Body of pancreas (tissue), 4 donors: ENCODE results near the gene ZNF692.

Experiments
- POLR2A ChIP-seq, 3 donors: fragments of 450-650 bp; IDR thresholded peaks; one replicate each; pipeline ENCODE4 v1.6.1; 2016; ENCODE audit warnings: antibody characterized with exemption in 3 of 3, mild to moderate bottlenecking in 2 of 3
- TF ChIP-seq, protein P1 (sequence below), 7 experiments: fragments of 450-650 bp in 4 of 7; fragments of 200-600 bp in 3 of 7; sonication (generic) in 3 of 7; IDR thresholded peaks; one replicate each; pipeline ENCODE4 v1.5.1; 2016 to 2019; ENCODE audit warnings: antibody characterized with exemption in 7 of 7

DNA sequence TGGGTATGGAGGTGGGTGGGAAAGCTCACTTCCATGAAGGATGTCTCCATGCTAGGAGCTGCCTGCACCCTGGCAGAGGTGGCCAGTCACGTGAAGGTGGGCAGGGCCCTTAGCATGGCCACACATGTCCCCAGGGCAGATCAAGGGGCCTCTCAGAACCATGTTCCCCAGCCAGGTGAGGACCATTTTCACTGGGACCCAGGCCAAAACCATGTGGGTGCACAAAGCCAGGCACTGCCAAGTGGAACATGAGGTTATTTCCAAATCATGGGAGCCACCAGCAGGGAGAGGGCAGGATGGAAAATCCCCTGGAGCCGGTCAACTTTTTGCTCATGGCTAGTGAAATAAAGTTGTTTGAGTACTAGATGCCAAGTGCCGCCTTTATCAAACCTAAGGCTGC, 9.7 kb downstream of the ZNF692 start:
- TF ChIP-seq, protein P1, sequence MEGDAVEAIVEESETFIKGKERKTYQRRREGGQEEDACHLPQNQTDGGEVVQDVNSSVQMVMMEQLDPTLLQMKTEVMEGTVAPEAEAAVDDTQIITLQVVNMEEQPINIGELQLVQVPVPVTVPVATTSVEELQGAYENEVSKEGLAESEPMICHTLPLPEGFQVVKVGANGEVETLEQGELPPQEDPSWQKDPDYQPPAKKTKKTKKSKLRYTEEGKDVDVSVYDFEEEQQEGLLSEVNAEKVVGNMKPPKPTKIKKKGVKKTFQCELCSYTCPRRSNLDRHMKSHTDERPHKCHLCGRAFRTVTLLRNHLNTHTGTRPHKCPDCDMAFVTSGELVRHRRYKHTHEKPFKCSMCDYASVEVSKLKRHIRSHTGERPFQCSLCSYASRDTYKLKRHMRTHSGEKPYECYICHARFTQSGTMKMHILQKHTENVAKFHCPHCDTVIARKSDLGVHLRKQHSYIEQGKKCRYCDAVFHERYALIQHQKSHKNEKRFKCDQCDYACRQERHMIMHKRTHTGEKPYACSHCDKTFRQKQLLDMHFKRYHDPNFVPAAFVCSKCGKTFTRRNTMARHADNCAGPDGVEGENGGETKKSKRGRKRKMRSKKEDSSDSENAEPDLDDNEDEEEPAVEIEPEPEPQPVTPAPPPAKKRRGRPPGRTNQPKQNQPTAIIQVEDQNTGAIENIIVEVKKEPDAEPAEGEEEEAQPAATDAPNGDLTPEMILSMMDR (IDR thresholded peaks at IDR 0.05) = no peak
- TF ChIP-seq POLR2A (IDR thresholded peaks at IDR 0.05) = no peak
